Measurements from ENCODE around the gene KRT34.
"Not testable (repeated sequence)": the region's sequence is repeated elsewhere in the genome, so short reads cannot be mapped to it uniquely, and the experiment has no call there.

The KRT34 gene

DNA sequence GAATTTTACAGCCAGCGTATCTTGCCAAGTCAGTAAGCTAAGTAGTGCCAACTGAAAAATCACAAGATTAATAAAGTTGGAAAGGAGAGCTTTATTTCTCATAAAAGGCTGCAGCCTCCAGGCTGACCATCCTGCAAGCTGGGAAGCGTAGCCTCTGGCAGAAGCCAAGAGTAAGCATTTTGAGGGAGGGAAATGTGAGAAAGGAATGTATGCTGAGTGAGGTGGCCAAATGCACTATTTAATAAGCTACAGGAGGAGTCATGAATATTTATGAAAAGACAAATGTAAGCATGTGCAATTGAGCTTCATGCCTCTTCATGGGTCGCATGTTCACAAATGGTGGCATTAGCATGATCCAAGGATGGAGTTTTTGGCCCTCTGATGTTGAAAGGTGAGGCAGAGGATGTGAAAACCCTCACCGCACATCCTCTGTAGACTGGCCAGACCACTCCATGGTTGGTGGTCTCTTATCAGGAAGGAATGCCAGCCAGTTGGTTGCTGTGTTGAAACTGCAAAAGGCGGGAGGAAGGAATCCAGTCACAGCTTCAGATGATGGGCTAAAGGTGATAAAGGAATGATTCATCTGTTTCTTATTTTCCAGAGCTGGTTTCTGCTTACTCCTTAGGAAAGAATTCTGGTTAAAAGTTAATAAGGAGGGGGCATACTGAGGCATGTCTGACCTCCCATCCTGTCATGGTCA lies 21.7 kb downstream of the KRT34 start:
- DNase-seq, result no peak

DNA sequence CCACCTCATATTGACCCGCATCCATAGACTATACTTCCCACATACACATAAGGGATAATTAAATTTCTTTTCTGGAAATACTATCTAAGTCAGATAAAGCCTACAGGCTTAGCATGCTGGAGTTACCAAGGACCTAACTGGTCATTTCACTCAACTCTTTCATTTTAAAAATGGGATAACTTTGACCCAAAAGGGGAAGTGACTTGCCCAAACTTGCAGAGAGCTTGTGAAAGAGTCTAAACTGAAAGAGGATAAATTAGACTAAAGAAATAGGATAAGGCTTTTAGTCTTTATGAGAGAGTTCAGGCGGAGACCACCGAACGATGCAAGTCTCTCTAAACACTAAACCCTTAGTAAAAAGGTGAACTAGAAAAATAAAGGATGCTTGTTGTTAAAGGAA lies 27.6 kb downstream of the KRT34 start:
- no peak for DNase-seq

- no peak for DNase-seq
These were observed 29.3 kb downstream of the KRT34 start for GRCh38 chr17:41352597-41353366.

- DNase-seq, result no peak
These were observed 30.9 kb downstream of the KRT34 start for GRCh38 chr17:41351177-41351576.

DNA sequence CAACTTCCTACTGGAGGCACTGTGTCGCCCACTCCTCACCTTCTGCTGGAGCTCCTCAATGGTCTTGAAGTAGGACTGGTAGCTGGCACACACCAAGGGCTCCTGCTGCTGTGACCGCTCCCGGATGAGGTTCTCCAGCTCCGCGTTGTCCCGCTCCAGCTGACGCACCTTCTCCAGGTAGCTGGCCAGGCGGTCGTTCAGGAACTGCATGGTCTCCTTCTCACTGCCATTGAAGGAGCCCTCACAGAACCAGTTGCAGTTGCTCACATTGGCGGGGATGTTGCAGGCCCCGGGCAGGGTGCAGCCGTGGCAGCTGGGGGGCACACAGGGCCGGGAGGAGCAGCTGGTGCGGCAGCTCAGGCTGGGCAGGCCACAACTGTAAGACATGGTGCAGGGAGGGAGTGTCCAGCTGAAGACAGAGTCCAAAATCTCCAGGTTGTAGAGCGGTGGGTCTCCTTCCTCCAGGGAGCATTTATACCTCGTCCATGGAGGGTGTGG lies 31.7 kb downstream of the KRT34 start, which contains the start of gene KRT33A:
TSS of gene KRT33A (minus strand) at position 448 of the 498 bp plus-strand sequence. CDS start at position 387, 61 bp downstream.
- DNase-seq, result not testable (repeated sequence)

DNA sequence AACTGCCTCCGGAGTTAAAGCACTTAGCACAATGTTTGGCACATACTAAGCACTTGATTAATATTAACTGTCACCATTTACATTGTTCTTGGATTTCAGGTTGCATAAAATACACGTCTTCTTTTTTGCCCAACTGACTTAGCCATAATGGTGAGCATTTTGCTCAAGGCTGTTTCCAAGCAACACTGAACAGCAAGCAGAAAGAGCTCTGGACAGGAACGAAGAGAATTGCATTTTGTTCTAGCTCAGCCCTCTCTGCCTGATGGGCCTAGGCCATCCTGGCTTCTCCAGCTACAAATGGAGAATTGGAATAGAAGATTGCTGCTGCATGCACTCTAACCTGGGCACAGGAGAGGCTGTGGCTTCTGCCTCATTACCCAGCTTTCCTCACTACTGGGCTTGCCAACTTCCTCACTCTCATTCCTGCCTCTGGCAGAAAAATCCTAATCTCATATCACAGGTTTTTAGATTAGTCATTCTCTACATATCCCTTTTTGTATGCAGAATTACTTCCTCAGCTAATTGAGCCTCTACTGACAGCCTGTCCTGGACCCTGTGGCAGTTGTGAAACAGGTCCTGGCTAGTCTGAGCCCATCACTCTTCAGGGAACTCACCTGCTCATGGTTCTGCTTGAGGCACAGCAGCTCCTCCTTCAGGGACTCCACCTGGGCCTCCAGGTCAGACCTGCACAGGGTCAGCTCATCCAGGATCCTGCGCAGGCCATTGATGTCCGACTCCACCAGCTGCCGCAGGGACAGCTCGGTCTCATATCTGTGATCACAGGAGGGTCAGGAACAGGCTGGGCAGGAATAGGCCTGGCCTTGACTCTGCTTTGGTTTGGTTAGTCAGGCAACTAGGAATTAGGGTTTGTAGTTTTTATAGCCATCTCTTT lies 34.0 kb downstream of the KRT34 start:
- no peak for DNase-seq

- DNase-seq, result not testable (repeated sequence)
These were observed 35.7 kb downstream of the KRT34 start for GRCh38 chr17:41346421-41346820.

DNA sequence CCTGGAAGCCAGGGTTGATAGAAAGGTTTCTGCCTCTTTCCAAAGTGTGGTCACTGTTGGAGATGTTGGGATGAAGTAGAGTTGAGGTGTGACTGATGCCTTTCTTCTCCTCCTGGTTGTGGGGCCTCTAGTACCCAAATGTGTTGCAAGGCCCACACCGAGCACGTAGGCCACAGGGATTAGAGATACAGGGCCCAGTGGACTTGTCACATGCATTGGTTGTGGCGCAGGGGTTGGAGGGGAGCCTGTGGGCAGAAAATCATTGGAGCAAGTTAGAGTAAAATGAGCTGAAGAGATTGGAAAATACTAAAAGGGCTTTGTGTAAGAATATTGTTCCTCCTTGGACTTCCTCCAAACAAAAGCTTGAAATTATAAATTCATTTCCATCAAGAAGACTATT lies 36.1 kb downstream of the KRT34 start:
- no peak for DNase-seq

GRCh38 chr17:41343029-41343428 lies 39.1 kb downstream of the KRT34 start:
- no peak for DNase-seq

DNA sequence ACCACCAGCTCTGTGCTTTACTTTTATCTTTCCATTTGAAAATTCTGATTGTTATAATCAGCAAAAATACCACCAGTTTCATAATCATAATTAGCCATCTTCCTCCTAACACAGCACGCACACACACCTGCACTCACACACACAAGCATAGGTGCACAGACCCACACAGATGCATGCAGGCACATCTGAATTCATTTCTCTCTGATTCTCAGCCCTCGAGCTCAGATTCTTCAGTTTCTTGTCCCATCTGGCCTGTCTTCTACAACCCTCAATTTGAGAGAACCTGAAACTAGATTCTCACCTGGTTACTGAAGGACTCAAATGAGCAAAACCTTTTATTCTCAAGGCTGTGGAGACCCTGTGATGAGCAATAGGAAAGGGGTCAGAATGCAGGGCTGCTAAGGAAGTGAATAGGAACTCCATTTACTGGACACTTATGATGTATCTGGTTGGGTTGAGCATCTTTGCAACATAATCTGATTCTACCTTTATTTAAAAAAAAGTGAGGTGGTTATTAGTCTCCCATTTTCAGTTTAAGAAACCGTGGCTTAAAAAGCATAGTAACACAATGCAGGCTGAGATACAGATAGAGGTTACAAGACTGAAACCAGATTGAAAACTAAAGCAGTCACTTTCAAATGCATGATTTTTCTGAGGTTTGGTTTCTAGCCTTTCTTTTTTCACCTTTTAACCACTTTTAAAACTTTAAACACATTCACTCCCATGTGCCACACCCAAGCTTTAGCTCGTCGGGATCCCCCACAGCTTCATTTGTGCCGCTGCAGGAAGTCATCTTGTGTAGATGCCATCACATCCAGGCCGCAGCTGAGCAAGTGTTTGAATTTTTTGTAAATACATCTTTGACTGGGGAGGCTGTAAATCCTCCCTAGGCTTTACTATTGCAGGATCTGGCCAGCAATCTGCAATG lies 40.9 kb downstream of the KRT34 start:
- peak; percentile 30 to 71 for DNase-seq

DNA sequence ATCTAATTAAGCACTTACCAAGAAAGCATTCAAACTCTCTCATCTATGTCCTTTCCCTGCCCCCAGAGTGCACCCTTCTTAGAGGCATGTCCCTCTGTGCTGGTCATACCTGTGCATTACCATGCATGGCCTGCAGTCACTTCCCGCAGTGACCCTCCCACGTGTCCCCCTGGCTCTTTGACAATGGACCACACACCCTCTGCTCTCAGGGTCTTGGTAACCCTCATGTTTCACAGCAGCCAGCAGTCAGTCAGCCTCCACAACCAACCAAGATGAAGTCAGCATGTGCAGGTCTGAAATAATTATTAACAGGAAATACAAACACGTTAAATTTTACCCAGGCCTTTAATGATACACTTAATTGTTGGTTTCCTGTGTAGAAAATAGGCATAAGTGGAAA lies 41.6 kb downstream of the KRT34 start:
- no peak for DNase-seq

DNA sequence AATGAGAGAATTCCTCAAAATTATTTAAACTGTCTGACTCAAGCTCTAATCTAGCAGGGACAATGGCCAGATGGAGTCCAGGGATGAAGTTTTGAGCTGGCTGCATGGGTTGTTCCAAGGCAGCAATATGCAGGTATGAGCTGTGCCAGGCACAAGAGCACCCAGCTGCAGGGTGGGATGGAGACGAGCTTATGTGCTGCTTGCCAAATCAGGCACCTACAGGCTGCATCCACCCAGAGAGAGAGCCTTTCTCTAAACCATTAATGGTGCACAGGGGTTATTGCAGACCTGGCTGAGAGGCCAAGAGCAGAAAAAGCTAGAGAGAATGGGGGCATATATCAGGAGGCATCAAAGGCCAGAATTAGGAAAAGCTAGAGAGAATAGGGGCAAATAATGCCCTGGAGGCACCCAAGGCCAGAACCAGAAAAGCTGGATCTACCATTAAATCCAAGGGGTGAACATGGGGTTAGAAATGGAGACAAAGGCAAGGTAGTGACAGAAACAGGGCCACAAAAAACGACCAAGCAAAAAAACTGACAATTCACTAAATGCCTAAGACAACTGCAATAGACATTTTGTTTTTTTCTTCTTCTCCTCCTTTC lies 42.4 kb downstream of the KRT34 start:
- DNase-seq, result no peak

- peak; percentile 57 to 88 for DNase-seq
These were observed 43.1 kb downstream of the KRT34 start for GRCh38 chr17:41338961-41339485.

DNA sequence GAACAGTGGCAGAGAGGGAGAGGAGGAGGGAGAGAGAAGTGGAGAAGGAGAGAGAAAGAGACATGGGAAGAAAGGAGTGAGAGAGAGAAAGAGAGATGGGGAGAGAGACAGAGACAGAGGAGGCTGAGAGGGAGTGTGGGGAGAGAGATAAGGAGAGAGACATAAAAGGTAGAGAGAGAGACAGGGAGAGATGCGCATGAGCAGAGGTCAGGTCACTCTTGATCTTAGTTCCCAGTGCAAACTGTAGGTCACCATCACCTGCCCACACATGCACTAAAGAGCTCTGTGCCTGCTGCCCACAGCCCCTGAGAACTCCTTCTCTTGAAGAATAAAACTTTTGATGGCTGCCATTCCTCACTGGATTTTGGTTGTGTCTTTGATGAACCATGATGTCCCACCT lies 46.4 kb downstream of the KRT34 start:
- no peak for DNase-seq

DNA sequence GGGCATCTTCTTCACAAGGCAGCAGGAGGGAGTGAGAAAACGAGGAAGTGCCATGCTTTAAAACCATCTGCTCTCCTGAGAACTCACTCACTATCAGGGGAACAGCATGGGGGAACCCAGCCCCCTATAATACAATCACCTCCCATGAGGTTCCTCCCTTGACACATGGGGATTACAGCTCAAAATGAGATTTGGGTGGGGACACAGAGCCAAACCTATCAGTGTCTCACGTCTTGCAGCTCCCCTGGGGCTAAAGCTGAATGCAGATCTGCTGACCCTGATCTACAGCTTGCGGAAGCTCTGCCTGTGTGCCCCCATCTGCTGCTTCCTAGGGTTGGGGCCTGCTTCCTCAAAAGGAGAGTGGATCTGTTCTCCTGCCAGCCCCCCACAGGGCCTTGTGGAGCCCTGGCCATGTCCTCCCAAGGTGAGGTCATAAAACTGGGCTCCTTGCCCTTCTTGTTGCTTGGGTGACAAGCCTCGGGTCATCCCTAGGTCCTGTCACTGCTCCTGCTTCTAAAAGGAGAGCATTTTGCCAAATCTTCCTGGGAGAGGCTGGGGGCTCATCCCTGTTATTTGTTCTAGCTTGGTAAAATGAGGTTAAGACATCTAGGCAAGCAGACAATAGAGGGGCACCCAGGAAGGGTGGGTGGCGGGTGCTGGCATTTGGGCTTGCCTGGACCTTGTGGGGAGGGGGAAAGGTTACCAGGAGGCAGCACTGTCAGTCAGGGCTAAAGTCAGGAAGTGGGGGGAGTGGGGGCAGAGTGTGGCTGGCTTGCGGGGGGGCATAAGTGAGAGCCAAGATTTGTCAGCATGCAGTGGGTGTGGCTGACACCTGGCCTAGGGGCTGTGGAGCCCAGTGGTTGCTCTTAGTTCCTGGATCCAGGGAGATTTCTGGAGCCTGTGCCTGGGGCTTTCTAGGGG lies 47.5 kb downstream of the KRT34 start:
- no peak for DNase-seq

DNA sequence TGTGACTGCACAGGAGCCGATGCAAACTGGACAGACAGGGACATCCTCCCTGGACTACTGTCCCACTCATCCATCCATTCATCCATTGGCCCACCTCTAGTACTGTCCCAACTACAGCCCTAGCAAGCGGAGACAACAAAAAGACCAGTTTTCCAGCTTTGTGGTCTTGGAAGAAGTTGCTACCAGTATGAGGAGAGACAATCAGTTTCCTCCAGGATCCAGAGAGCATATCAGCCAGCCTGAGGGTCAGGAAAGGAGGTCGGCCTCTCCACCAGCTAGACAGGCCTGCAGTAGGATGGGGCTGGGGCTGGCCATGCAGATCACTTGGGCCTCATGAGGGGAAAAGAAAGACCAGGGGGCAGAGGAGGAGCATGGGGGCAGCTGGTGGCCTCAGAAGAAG lies 48.3 kb downstream of the KRT34 start:
- DNase-seq, result no peak

DNA sequence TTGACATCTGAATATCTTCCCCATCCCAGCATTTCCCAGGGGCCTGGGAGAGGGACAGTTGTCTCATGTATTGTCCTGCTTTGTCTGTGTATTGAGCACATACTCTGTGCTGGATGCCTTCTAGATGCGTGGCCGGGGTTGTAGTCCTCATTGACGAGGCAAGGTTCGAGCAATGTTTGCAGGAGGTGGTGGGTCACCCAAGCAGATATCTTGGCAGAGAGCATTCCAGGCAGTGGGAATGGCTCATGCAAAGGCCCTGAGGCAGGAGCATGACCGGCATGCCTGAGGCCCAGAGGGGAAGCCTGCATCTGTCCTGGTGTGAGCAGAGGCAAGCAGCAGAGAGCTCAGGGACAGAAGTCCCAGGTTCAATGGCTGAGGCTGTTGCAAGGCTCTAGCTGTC lies 49.0 kb downstream of the KRT34 start:
- no peak for DNase-seq

DNA sequence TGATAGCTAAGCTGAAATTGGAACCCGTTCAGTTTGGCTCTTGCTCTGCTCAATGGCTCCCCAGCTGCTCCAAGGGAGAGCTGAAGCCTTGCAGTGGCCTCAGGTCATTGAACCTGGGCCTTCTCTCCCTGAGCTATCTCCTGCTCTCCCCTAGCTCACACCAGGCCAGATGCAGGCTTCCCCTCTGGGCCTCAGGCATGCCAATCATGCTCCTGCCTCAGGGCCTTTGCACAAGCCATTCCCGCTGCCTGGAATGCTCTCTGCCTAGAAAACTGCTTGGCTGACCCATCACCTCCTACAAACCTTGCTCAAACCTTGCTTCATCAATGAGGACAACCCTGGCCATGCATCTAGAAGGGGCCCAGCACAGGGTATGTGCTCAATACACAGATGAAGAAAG lies 49.9 kb downstream of the KRT34 start:
- DNase-seq, result no peak

GRCh38 chr17:41331606-41332005 lies 50.5 kb downstream of the KRT34 start:
- no peak for DNase-seq
